IMR-90 (cell line): ENCODE measurements around the gene RTCB. TPM values are rescaled to one million over a fixed set of nuclear protein-coding genes. Genes with fewer than 3 reads are reported as not detected.

Experiments used
- ATAC-seq: fragments of 200-7000 bp; cut with Tn5 transposase; 2 replicates; pipeline ENCODE4 v1.9.1; 2020; ENCODE audit warnings: low read depth, mild to moderate bottlenecking, moderate library complexity
- BruUV-seq: library from RNA; stranded (reverse); fragments of 400-500 nt; replicated peaks from 2 replicates; lab custom pipeline; 2021; lab: Mats Ljungman, UMichigan
- CTCF ChIA-PET: fragments of 300-600 bp; formaldehyde crosslinking; extraction: SDS; loops from one replicate; lab custom pipeline; 2021; ENCODE audit warnings: antibody characterized with exemption; lab: Yijun Ruan, JAX
- POLR2A ChIA-PET: fragments of 300-600 bp; sonication (Branson Sonifier 250); formaldehyde crosslinking; loops from one replicate; lab custom pipeline; 2022; ENCODE audit warnings: antibody characterized with exemption; ENCODE audit not compliant: unreplicated experiment; lab: Charles Lee
- DNase-seq: peaks from one replicate; pipeline ENCODE4 v3.0.0; 2013
- H2AFZ ChIP-seq: replicated peaks from 2 replicates; pipeline ENCODE3; 2013; ENCODE audit warnings: low read length, mild to moderate bottlenecking; ENCODE audit not compliant: poor library complexity
- H2AK5ac ChIP-seq: 2 replicates; pipeline ENCODE4 v1.6.1; 2013; ENCODE audit warnings: low read depth, low read length, inconsistent platforms
- H2AK9ac ChIP-seq: replicated peaks from 2 replicates; pipeline ENCODE3; 2013; ENCODE audit warnings: mild to moderate bottlenecking, low read depth, low read length, moderate library complexity; ENCODE audit not compliant: poor library complexity
- H2BK120ac ChIP-seq: 2 replicates; pipeline ENCODE4 v1.6.1; 2013; ENCODE audit warnings: low read depth, low read length, inconsistent platforms
- H2BK15ac ChIP-seq: 3 replicates; pipeline ENCODE4 v1.6.1; 2013; ENCODE audit warnings: low read depth, low read length, inconsistent platforms
- H2BK20ac ChIP-seq: 2 replicates; pipeline ENCODE4 v1.6.1; 2013; ENCODE audit warnings: low read depth, mild to moderate bottlenecking, inconsistent platforms, low read length, moderate library complexity
- H2BK5ac ChIP-seq: 2 replicates; pipeline ENCODE4 v1.6.1; 2013; ENCODE audit warnings: mild to moderate bottlenecking, low read depth, low read length, inconsistent platforms; ENCODE audit not compliant: poor library complexity, severe bottlenecking
- H3K14ac ChIP-seq: replicated peaks from 2 replicates; pipeline ENCODE4 v1.6.1; 2013; ENCODE audit warnings: low read depth, low read length, inconsistent platforms
- H3K18ac ChIP-seq: 2 replicates; pipeline ENCODE4 v1.6.1; 2013; ENCODE audit warnings: low read depth, low read length, control low read depth
- H3K23ac ChIP-seq: 2 replicates; pipeline ENCODE4 v1.6.1; 2013; ENCODE audit warnings: low read depth, low read length, inconsistent platforms
- H3K27ac ChIP-seq: 2 replicates; pipeline ENCODE4 v1.5.1; 2013; ENCODE audit warnings: mild to moderate bottlenecking, control low read depth, low read length; ENCODE audit not compliant: insufficient read depth
- H3K27me3 ChIP-seq: 2 replicates; pipeline ENCODE4 v1.6.1; 2013; ENCODE audit warnings: low read length; ENCODE audit not compliant: control insufficient read depth, insufficient read depth
- H3K36me3 ChIP-seq: 2 replicates; pipeline ENCODE4 v1.6.1; 2013; ENCODE audit warnings: low read length, mixed read lengths; ENCODE audit not compliant: control insufficient read depth, insufficient read depth
- H3K4ac ChIP-seq: 2 replicates; pipeline ENCODE4 v1.6.1; 2013; ENCODE audit warnings: low read depth, low read length, inconsistent platforms
- H3K4me1 ChIP-seq: 2 replicates; pipeline ENCODE4 v1.6.1; 2013; ENCODE audit warnings: low read length, mixed read lengths; ENCODE audit not compliant: control insufficient read depth, insufficient read depth
- H3K4me2 ChIP-seq: 2 replicates; pipeline ENCODE4 v1.6.1; 2013; ENCODE audit warnings: low read depth, mild to moderate bottlenecking, control low read depth, low read length, moderate library complexity
- H3K4me3 ChIP-seq: 2 replicates; pipeline ENCODE4 v1.5.1; 2013; ENCODE audit warnings: low read depth, mild to moderate bottlenecking, control low read depth, low read length, moderate library complexity; ENCODE audit not compliant: insufficient read depth
- H3K56ac ChIP-seq: 2 replicates; pipeline ENCODE4 v1.6.1; 2013; ENCODE audit warnings: low read length, inconsistent platforms; ENCODE audit not compliant: insufficient read depth; ENCODE audit errors: extremely low read depth
- H3K79me1 ChIP-seq, 2 experiments: 2 replicates each; pipeline ENCODE4 v1.6.1; 2013; ENCODE audit warnings: low read length in 2 of 2, inconsistent platforms in 1 of 2, low read depth in 1 of 2
- H3K9ac ChIP-seq: 2 replicates; pipeline ENCODE4 v1.6.1; 2013; ENCODE audit warnings: low read depth, low read length, control low read depth
- H3K9me1 ChIP-seq: 2 replicates; pipeline ENCODE4 v1.6.1; 2013; ENCODE audit warnings: low read length, inconsistent platforms; ENCODE audit not compliant: insufficient read depth
- H3K9me3 ChIP-seq: 2 replicates; pipeline ENCODE4 v1.6.1; 2013; ENCODE audit warnings: low read length; ENCODE audit not compliant: control insufficient read depth, insufficient read depth
- H4K20me1 ChIP-seq: 2 replicates; pipeline ENCODE4 v1.6.1; 2013; ENCODE audit warnings: low read length, inconsistent platforms; ENCODE audit not compliant: insufficient read depth
- H4K5ac ChIP-seq: 2 replicates; pipeline ENCODE4 v1.6.1; 2013; ENCODE audit warnings: mild to moderate bottlenecking, low read depth, low read length, control low read depth
- H4K8ac ChIP-seq, 2 experiments: 2 replicates each; pipeline ENCODE4 v1.6.1; 2013; ENCODE audit warnings: low read depth in 2 of 2, low read length in 2 of 2, control low read depth in 1 of 2, inconsistent platforms in 1 of 2
- H4K91ac ChIP-seq: 2 replicates; pipeline ENCODE4 v1.6.1; 2013; ENCODE audit warnings: low read depth, low read length, inconsistent platforms; ENCODE audit not compliant: insufficient read depth
- BHLHE40 ChIP-seq: fragments of 150-350 bp; IDR thresholded peaks from 2 replicates; pipeline ENCODE4 v1.6.1; 2016; ENCODE audit warnings: mild to moderate bottlenecking, low read depth, low read length
- CEBPB ChIP-seq: IDR thresholded peaks from 2 replicates; pipeline ENCODE4 v1.6.1; 2012; ENCODE audit warnings: low read depth, low read length, improper control_type of control experiment
- CHD1 ChIP-seq: IDR thresholded peaks from 2 replicates; pipeline ENCODE4 v1.6.1; 2012; ENCODE audit warnings: low read depth, low read length, improper control_type of control experiment
- FOS ChIP-seq: fragments of 150-350 bp; IDR thresholded peaks from 2 replicates; pipeline ENCODE4 v1.6.1; 2016; ENCODE audit warnings: low read depth, low read length
- MAFK ChIP-seq: IDR thresholded peaks from 2 replicates; pipeline ENCODE4 v1.6.1; 2012; ENCODE audit warnings: low read depth, low read length, improper control_type of control experiment
- MXI1 ChIP-seq: IDR thresholded peaks from 2 replicates; pipeline ENCODE4 v1.6.1; 2012; ENCODE audit warnings: low read depth, mild to moderate bottlenecking, low read length, moderate library complexity, borderline replicate concordance
- NFE2L2 ChIP-seq: fragments of 150-350 bp; IDR thresholded peaks from 2 replicates; pipeline ENCODE4 v1.6.1; 2016; ENCODE audit warnings: low read depth, mild to moderate bottlenecking, low read length
- POLR2A ChIP-seq: IDR thresholded peaks from 2 replicates; pipeline ENCODE4 v1.6.1; 2012; ENCODE audit warnings: mild to moderate bottlenecking, low read depth, low read length
- RAD21 ChIP-seq: IDR thresholded peaks from 2 replicates; pipeline ENCODE4 v1.6.1; 2012; ENCODE audit warnings: low read length, improper control_type of control experiment
- RCOR1 ChIP-seq: IDR thresholded peaks from 2 replicates; pipeline ENCODE4 v1.6.1; 2012; ENCODE audit warnings: mild to moderate bottlenecking, low read length, improper control_type of control experiment; ENCODE audit not compliant: insufficient replicate concordance
- RFX5 ChIP-seq: IDR thresholded peaks from 2 replicates; pipeline ENCODE4 v1.8.0; 2012; ENCODE audit warnings: low read depth, mild to moderate bottlenecking, low read length, moderate library complexity
- SMC3 ChIP-seq: fragments of 150-350 bp; IDR thresholded peaks from 2 replicates; pipeline ENCODE4 v1.6.1; 2016; ENCODE audit warnings: low read depth, mild to moderate bottlenecking, antibody characterized with exemption, low read length, moderate library complexity
- WGBS, 2 experiments: methylation state at CpG; one replicate each; pipeline versions ENCODE4 v1.1.5 to v1.1.7; 2013; ENCODE audit warnings: missing lambda C conversion rate in 2 of 2; ENCODE audit not compliant: insufficient read length in 1 of 2; ENCODE audit errors: extremely low coverage in 2 of 2; 5-methylcytosine and 5-hydroxymethylcytosine counted together
- dilution Hi-C: fragments of 300-500 bp; cut with HindIII; formaldehyde crosslinking; loops from one replicate; pipeline ENCODE4 v1.14.3; 2018; ENCODE audit warnings: low sequenced_read_pairs; ENCODE audit not compliant: unreplicated experiment
- in situ Hi-C: fragments of 300-500 bp; cut with MboI; formaldehyde crosslinking; loops from 3 replicates; pipeline ENCODE4 v1.14.3; 2019; ENCODE audit warnings: low sequenced_read_pairs, inconsistent platforms, mixed read lengths
- intact Hi-C: fragments of 100-400 bp; cut with micrococcal nuclease; formaldehyde crosslinking; loops from 2 replicates; pipeline ENCODE4 v1.10.0; 2022
- polyA plus RNA-seq, 3 experiments: library from polyadenylated mRNA; depleted of rRNA; stranded (reverse); fragments of >200 nt; gene quantifications; 2 replicates each; pipeline ENCODE4 v1.2.3, GENCODE V29; 2012; ENCODE audit warnings: low replicate concordance in 1 of 3
- total RNA-seq: library from RNA; depleted of rRNA; stranded (reverse); fragments of >200 nt; gene quantifications from 2 replicates; pipeline ENCODE4 v1.2.3, GENCODE V29; 2012
- TF ChIP-seq, protein P1 (sequence below): fragments of 150-350 bp; IDR thresholded peaks from 2 replicates; pipeline ENCODE4 v1.6.1; 2017; ENCODE audit warnings: mild to moderate bottlenecking, antibody characterized with exemption, low read length, low read depth
- TF ChIP-seq, protein P2 (sequence below): conservative IDR thresholded peaks from 2 replicates; pipeline ENCODE4 v1.5.1; 2012; ENCODE audit warnings: mild to moderate bottlenecking, low read depth, low read length, improper control_type of control experiment
- TF ChIP-seq, protein P3 (sequence below): fragments of 150-350 bp; IDR thresholded peaks from 2 replicates; pipeline ENCODE4 v1.6.1; 2016; ENCODE audit warnings: low read depth, mild to moderate bottlenecking, low read length, moderate library complexity, borderline replicate concordance

The RTCB gene
- total and polyA plus RNA-seq, 2 of the 4 experiments (the other 2 are of a cell fraction), result 115 to 213 TPM

DNA sequence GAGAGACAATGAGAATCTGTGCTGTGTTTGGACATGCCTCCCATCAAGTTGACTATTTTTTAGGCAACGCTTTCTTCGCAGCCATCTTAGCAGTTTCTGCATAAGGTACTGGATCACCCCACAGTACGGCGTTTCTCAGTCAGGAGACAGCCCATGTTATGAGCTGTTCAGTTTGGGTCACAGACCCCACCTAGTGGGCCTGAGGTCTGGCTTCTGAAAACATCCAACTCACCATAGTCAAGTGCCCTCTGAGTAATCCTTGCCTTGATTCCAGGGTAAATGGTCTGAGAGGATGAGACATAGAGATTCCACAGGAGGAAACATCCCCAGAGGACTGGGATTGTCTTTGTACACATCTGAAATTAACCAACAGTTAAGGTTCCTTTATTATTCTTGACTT lies 45.0 kb upstream of the RTCB start:
- Histone ChIP-seq H3K79me1 (no peaks in the 10 kb centered on the region), H4K91ac (no peak overlapping the region), H3K27ac (no peak overlapping the region), H3K9me3 (no peaks in the 10 kb centered on the region), H3K18ac (no peak overlapping the region), H3K4me1 (no peaks in the 10 kb centered on the region), H2AK5ac (no peak overlapping the region), H2BK120ac (no peak overlapping the region), H2AK9ac (no peak overlapping the region), H2BK15ac (no peak overlapping the region), H4K5ac (no peak overlapping the region), H3K27me3 (peaks cover 3% of the 10 kb centered on the region), H3K4me2 (no peak overlapping the region), H2BK5ac (no peak overlapping the region), H3K56ac (no peak overlapping the region), H4K8ac (no peak overlapping the region), H2AFZ (no peak overlapping the region), H3K4me3 (no peak overlapping the region), H3K9ac (no peak overlapping the region), H3K23ac (no peak overlapping the region), H3K14ac (no peak overlapping the region), H3K36me3 (no peaks in the 10 kb centered on the region), H2BK20ac (no peak overlapping the region), H4K20me1 (no peaks in the 10 kb centered on the region), H3K4ac (no peak overlapping the region), H3K9me1 (no peaks in the 10 kb centered on the region)
- in situ Hi-C loops (loop anchor here (25.0 kb wide), 1 partner anchor 755 kb away; no protein-coding TSS in a partner anchor), dilution Hi-C loops (no loop called here), intact Hi-C loops (no loop called here)
- CTCF ChIA-PET, result no interaction called here
- TF ChIP-seq CEBPB, result no peak
- no peak for TF ChIP-seq RCOR1
- no peak for TF ChIP-seq RAD21
- TF ChIP-seq, protein P1, sequence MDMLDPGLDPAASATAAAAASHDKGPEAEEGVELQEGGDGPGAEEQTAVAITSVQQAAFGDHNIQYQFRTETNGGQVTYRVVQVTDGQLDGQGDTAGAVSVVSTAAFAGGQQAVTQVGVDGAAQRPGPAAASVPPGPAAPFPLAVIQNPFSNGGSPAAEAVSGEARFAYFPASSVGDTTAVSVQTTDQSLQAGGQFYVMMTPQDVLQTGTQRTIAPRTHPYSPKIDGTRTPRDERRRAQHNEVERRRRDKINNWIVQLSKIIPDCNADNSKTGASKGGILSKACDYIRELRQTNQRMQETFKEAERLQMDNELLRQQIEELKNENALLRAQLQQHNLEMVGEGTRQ, result no peak
- no peak for TF ChIP-seq MAFK
- TF ChIP-seq, protein P2, sequence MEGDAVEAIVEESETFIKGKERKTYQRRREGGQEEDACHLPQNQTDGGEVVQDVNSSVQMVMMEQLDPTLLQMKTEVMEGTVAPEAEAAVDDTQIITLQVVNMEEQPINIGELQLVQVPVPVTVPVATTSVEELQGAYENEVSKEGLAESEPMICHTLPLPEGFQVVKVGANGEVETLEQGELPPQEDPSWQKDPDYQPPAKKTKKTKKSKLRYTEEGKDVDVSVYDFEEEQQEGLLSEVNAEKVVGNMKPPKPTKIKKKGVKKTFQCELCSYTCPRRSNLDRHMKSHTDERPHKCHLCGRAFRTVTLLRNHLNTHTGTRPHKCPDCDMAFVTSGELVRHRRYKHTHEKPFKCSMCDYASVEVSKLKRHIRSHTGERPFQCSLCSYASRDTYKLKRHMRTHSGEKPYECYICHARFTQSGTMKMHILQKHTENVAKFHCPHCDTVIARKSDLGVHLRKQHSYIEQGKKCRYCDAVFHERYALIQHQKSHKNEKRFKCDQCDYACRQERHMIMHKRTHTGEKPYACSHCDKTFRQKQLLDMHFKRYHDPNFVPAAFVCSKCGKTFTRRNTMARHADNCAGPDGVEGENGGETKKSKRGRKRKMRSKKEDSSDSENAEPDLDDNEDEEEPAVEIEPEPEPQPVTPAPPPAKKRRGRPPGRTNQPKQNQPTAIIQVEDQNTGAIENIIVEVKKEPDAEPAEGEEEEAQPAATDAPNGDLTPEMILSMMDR, result no peak
- TF ChIP-seq NFE2L2, result no peak
- TF ChIP-seq FOS, result no peak
- TF ChIP-seq, protein P3, sequence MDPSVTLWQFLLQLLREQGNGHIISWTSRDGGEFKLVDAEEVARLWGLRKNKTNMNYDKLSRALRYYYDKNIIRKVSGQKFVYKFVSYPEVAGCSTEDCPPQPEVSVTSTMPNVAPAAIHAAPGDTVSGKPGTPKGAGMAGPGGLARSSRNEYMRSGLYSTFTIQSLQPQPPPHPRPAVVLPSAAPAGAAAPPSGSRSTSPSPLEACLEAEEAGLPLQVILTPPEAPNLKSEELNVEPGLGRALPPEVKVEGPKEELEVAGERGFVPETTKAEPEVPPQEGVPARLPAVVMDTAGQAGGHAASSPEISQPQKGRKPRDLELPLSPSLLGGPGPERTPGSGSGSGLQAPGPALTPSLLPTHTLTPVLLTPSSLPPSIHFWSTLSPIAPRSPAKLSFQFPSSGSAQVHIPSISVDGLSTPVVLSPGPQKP, result no peak
- no peak for TF ChIP-seq RFX5
- no peak for TF ChIP-seq BHLHE40
- TF ChIP-seq SMC3, result no peak
- TF ChIP-seq CHD1, result no peak
- no peak for TF ChIP-seq POLR2A
- TF ChIP-seq MXI1, result no peak
- DNase-seq (no peak), ATAC-seq (no peak)
- POLR2A ChIA-PET, result no interaction called here
- no TSS peak for BruUV-seq
- WGBS, 2 experiments, result 63% methylated on average over 2 of the region's 4 CpGs; no CpG with 5 or more reads in 1 of the 2 experiments
